Skin of body (tissue), 3 donors: ENCODE measurements around the gene MOB3A. TPM values are rescaled to one million over a fixed set of nuclear protein-coding genes. Genes with fewer than 3 reads are reported as not detected.
"Not testable (repeated sequence)": the region's sequence is repeated elsewhere in the genome, so short reads cannot be mapped to it uniquely, and the experiment has no call there.

ENCODE experiments used
- DNase-seq: peaks from one replicate; lab custom pipeline; 2025; lab: John Stamatoyannopoulos, UW
- small RNA-seq: library from RNA; depleted of rRNA; stranded (forward); fragments of <200 nt; gene quantifications from one replicate; pipeline ENCODE3, GENCODE V24; 2014; ENCODE audit warnings: low replicate concordance
- total RNA-seq: library from RNA; depleted of rRNA; stranded (reverse); fragments of >200 nt; gene quantifications from one replicate; pipeline ENCODE4 v1.2.3, GENCODE V29; 2014

Gene MOB3A
- total RNA-seq, 1 donor from 2014 or later = 16.2 TPM

- no peak for DNase-seq
These were observed 61.2 kb downstream of the MOB3A start for GRCh38 chr19:2034729-2035589.

- not testable (repeated sequence) for DNase-seq
These were observed 61.9 kb downstream of the MOB3A start for GRCh38 chr19:2034253-2034652.

DNA sequence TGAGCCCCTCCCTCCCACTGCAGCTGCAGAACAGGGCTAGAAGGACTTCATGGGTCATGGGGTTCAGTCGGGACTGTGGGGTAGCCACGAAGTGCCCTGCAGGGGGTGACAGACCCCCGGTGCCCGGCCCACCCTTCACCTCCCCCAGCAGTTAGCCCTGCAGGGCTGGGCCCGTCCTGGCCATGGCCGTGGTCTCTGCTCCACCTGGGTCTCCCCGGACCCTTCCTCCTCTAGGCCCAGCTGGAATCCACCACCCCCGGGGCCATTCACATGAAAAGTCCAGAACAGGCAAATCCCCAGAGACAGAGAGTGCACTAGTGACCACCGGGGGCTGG lies 62.3 kb downstream of the MOB3A start:
- DNase-seq = no peak

- DNase-seq = no peak
These were observed 62.9 kb downstream of the MOB3A start for GRCh38 chr19:2033115-2033824.

DNA sequence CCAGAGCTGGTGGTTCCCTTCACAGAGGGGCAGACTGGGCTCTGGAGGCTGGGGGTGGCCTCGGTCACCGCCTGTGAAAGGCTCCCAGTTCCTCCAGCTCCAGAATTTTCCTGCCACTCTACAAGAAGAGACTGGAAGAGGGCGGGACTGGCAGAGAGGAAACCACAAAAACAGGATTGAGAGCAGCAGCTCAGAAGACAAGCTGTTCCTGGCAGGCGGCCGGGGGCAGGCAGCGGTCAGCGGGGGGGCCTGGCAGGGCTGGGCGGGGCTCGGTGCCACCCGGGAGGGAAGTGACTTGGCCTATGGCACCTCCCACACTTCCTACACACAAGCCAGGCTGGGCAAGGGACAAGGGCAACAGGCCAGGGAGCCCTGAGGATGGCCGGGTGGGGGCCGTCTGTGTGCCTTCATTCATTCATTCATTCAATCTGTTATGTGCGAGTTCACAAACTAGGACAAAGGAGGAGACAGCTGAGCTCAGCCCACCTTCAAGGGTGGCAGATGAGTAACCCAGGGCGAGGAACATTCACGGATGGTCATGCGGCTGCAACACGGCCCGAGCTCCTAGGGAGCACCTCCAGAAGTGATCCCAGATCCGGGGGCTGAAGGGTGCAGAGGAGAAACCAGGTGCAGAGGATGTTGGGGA lies 63.7 kb downstream of the MOB3A start:
- peak; percentile 64 for DNase-seq

DNA sequence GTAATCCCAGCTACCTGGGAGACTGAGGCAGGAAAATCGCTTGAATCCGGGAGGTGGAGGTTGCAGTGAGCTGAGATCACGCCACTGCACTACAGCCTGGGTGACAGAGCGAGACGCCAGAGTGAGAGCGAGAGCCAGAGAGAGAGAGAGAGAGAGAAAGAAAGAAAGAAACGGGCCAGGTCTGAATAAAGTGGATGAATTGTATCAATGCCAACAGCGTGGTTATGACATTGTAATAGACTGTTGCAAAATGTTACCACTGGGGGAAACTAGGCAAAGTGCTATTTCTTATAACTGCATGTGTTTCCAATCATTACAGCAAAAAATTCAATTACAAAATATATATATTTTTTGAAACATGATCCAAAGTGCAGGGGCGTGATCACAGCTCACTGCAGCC lies 68.8 kb downstream of the MOB3A start:
- peak; percentile 63 for DNase-seq

DNA sequence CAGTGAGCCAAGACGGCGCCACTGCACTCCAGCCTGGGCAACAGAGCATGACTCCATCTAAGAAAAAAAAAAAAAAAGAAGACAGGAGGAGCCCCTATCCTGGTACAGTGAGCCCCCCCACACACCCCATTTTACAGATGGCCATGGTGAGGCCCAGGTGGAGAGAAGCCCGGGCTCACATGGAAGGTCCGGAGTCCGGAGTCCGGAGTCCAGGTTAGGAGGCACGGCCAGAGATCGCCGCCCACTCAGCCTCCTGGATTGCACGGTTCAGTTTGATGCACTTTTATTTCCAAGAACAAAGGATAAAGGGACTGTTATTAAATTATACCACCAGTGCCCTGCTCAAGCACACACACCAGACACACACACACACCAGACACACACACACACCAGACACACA lies 69.4 kb downstream of the MOB3A start:
- DNase-seq = no peak

DNA sequence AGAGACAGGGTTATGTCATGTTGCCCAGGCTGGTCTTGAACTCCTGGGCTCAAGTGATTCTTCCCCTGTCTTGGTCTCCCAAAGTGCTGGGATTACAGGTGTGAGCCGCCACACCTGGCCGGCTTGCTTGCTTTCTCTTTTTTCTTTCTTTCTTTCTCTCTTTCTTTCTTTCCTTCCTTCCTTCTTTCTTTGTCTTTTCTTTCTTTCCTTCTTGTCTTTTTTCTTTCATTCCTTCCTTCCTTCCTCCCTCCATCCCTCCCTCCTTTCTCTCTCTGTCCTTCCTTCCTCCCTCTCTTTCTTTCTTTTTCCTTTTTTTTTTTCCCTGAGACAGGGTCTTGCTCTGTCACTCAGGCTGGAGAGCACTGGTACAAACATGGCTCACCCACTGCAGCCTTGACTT lies 73.8 kb downstream of the MOB3A start:
- DNase-seq = no peak

DNA sequence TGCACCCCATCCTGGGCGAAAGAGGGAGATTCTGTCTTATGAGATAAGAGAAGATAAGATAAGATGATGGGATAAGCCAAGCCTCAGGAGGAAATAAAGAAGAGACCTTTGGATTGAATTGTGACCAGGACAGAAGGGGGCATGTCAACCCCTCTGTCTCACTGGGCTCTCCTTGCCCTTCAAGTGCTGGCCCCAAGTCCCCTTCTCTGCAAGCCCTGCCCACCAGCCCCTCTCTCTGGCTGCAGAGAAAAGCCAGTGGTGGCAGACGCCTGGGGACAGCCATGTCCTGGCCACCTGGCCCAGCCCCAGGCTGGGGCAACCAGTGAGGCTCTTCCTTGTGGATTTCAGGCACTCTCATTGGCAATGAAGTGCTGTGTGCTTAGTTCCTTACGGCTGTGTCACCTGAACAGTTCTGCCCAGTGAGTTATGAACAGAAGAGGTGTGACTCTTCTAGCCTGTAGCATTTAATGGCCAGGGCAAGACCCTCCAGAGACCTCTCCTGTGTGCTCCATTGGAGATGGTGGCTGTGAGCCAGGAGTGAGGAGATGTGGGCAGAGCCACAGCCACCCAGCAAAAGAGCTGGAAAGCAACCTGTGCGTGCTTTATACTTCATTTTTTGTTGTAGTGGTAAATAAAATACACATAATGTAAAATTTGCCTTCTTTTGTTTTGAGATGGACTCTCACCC lies 74.5 kb downstream of the MOB3A start:
- no peak for DNase-seq

Small RNA genes lying within 50 kb of the gene (small RNA-seq; reads per million reads assigned to genes)
- gene AC007136.1 = not detected

Other genes with a start within 250 kb of the MOB3A start
- 12.3 TPM for gene REXO1, start 247.8 kb downstream of the MOB3A start, total RNA-seq
- 2.9 TPM for gene KLF16, start 232.7 kb downstream of the MOB3A start, total RNA-seq
- gene ABHD17A, start 210.8 kb downstream of the MOB3A start, total RNA-seq = 28.3 TPM
- gene ADAT3, start 190.9 kb downstream of the MOB3A start, total RNA-seq = 2.5 TPM
- gene SCAMP4, start 190.9 kb downstream of the MOB3A start, total RNA-seq = 17.5 TPM
- 35.0 TPM for gene CSNK1G2, start 155.2 kb downstream of the MOB3A start, total RNA-seq
- 26.9 TPM for gene BTBD2, start 80.6 kb downstream of the MOB3A start, total RNA-seq
- gene MKNK2, start 45.1 kb downstream of the MOB3A start, total RNA-seq = 42.2 TPM
- gene IZUMO4, start 589 bp upstream of the MOB3A start, total RNA-seq = 2.2 TPM
- gene AP3D1, start 55.2 kb upstream of the MOB3A start, total RNA-seq = 33.2 TPM
- gene DOT1L, start 67.6 kb upstream of the MOB3A start, total RNA-seq = 9.3 TPM
- gene PLEKHJ1, start 140.0 kb upstream of the MOB3A start, total RNA-seq = 36.7 TPM
- 51.5 TPM for gene SF3A2, start 140.5 kb upstream of the MOB3A start, total RNA-seq
- not detected for gene AMH, start 153.0 kb upstream of the MOB3A start, total RNA-seq
- 4.5 TPM for gene JSRP1, start 160.1 kb upstream of the MOB3A start, total RNA-seq
- gene PEAK3, start 185.8 kb upstream of the MOB3A start, total RNA-seq = 0.20 TPM
- not detected for gene LINGO3, start 211.8 kb upstream of the MOB3A start, total RNA-seq
- 57.0 TPM for gene LSM7, start 232.3 kb upstream of the MOB3A start, total RNA-seq
- 23.6 TPM for gene SPPL2B, start 232.4 kb upstream of the MOB3A start, total RNA-seq